HG03565 (cell line): ENCODE results near the gene KPNA2.
"Not testable (repeated sequence)": the region's sequence is repeated elsewhere in the genome, so short reads cannot be mapped to it uniquely, and the experiment has no call there.

Experiments used
- ATAC-seq: cut with Tn5 transposase; IDR thresholded peaks from one replicate; pipeline ENCODE4 v1.9.1; 2021; ENCODE audit warnings: mild to moderate bottlenecking, moderate library complexity; ENCODE audit not compliant: unreplicated experiment

The KPNA2 gene

DNA sequence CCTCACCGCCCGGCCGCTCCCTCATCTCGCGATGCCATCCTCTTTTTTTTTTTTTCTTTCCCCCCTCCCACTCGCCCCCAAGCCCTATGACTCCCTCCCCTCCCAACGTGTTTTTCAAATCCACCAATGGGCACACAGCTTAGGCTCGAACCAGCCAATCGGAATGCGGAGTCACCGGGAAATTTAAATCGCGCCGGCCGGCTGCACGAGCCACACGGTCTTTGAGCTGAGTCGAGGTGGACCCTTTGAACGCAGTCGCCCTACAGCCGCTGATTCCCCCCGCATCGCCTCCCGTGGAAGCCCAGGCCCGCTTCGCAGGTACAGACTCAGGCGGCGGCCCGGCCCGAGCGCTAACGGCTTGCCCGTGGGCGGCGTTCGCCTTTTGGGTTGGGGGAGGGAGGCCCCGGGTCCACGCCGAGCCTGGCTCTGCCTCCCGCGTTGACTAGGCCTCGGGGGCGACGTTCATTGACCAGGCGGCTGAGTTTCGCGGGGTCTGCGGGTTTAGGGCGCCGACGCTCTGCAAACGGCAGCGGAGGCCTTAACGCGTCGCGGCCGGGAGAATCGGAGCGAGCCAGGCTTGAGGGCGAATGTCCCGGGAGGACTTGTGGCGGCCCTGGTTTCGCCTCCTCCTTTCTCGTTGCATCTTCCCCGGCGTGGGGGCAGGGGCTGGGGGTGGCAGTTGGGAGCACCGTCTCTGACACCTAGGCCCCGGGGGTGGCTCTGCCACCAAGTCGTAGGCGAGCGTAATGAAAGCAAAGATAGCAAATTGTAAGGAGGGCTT, at the start of gene KPNA2:
TSS of gene KPNA2 (plus strand) at position 213 of the 781 bp plus-strand sequence. CDS start 1,398 bp downstream, outside the sequence.
- ATAC-seq: peak; percentile 83

DNA sequence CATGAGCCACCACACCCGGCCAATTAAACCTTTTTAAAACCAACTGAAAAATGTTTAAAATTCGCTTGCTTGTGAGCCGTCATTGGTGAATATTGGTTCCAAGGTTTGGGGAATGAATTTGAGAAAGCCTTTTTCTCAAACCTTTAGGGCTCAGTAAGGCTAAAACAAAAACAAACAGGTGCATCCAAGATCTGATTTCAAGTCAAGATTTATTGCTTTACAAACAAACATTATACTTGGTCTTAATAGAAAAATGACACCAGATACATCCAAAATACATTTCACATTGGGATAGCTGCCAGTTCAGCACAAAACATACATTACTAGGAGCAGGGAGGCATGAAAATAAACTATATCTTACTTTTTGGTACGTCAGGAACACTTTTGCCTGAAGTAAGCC, 44.6 kb upstream of the KPNA2 start:
- no peak for ATAC-seq

DNA sequence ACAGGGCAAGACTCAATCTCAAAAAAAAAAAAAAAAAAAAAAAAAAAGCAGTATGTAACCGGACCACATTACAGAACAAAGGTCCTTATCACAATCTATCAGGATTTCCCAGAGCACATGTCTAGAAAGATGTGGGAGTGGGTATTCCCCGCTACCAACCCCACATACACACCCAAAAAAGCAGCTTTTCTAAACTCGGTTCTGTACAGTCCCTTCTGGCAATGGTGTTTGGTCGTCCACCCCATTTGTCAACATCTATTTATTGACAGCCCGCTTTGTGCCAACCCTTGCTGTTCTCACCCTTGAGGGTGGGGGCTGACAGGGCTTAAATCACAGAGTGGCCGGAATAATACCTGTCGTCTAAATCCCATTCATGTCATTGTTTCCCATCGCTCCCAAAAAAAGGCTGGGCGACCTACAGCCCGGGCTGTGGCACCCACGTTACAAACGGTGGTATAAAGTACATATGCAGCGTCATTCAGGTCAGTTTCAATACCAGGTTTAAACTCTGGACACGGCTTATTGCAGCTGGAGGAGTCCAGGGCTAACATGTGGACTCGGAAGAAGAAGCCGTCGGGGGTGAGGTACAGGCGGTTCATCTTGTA, 42.9 kb upstream of the KPNA2 start:
- ATAC-seq: no peak

DNA sequence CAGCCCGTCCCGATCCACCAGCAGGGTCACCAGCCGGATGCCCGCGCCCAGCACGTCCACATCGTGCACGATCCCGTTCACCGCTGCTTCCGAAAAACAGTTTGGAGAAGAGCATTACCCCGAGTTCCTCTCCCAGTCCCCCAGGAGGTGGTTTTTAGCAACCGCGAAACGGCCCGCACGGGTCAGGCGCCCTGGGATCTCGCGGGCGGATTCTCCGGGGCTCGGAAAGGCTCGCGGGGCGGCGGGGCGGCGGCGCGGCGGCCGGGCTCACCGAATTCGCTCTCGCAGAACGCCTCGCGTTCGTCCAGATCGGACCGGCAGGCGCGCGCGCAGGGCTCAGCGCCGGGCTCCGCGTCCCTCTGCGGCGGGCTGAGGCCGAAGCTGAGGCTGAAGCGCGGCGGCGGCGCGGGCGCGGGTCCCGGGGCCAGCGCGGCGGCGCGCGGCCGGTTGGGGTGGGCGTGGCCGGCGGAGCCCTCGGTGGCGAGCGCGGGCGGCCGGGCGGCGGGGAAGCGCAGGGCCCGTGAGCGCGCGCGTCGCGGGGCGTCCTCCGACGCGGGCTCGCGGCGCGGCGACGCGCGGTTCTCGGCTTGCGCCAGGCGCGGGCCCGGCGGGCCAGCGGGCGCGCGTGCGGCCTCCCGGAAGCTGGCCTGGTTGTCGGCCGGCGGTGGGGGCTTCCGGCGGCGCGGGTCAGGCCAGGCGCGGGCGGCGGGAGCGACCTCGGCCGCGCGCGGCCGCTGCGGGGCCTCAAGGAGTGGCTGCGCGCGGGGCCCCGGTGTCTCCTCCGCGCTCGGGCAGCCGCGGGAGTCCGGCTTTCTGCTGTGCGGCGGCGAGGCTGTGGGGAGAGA, 42.2 kb upstream of the KPNA2 start:
- peak; percentile 70 for ATAC-seq

DNA sequence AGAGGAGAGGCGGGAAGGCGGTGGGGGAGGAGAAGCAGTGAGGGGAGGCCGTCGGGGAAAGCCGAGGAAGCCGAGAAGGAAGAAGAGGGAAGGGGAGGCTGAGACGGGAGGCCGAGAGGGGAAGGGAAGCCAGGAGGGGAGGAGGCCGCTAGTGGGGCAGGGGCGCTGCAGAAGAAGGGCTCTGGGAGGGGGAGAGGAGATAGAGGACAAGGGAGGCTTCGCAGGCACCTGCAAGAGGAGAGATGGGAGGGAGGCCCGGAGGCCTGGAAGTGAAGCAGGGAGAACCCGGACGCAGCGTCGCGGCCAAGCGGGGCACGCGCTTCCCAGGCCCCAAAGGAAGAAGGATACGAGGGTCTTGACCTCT, 41.6 kb upstream of the KPNA2 start:
- ATAC-seq: no peak

DNA sequence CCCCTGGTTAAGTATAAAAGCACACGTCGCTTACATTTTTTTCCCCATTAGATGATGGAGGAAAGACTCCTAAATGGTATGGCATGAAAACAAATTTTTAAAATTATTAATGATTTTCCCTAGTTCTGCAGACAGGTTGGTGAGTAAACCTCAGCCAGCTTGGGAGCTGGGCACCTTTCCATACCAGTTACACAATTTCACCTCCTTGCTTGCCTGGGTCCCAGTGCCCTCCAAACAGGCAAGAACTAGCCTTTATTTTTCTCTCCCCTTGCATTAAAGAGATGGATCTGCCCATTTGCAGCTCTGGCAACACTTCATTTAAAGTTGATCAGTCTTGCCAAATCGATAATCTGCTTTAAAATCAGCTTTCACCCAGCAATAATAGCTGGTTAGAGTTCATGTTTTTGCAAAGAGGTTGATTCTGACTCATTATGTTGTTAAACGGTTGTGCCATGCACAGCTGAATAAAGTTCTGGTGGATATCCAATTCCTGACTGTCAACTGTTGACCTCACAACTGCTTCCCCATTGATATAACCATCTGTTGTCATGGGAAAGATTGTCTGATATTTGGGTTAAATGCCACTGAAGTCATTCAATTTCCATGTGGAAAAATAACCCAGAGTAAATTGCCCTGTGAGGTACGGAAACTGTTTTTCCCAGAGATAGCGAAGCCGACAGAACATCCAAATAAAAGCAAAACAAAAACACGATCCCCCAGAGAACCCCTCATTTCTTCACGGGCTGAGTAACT, 40.5 kb upstream of the KPNA2 start:
- no peak for ATAC-seq

DNA sequence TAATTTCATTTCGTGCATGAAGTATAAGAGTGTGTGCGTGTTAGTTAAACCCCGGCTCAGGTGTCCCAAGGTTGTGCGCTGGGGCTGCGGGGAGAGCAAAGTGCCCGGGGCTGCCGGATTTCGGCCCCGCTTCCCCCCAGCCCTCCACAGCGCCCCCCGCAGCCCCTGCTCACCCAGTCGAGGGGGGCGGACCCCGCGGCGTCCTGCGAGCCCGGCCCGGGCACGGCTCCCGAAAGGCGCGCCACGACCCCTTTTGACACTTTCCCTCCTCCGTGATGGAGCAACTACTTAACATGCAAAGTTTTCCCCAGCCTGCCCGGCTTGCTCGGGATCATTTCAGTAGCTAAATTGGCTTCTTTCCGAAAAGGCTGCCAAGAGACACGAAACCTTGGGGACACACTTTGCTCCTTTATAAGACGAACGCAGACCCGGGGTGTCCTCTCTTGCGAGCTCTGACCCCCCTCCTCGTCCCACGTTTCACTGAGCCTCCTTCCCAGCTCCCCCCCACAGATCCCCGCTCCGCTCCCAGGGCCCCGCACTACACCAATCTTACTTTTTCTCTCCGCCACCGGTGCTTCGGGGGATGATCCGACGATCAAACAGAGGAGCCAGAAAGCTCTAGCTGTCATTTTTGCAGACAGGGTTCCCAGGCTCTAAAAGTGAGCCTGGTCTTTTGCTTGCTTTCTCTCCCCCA, 39.8 kb upstream of the KPNA2 start:
- no peak for ATAC-seq

DNA sequence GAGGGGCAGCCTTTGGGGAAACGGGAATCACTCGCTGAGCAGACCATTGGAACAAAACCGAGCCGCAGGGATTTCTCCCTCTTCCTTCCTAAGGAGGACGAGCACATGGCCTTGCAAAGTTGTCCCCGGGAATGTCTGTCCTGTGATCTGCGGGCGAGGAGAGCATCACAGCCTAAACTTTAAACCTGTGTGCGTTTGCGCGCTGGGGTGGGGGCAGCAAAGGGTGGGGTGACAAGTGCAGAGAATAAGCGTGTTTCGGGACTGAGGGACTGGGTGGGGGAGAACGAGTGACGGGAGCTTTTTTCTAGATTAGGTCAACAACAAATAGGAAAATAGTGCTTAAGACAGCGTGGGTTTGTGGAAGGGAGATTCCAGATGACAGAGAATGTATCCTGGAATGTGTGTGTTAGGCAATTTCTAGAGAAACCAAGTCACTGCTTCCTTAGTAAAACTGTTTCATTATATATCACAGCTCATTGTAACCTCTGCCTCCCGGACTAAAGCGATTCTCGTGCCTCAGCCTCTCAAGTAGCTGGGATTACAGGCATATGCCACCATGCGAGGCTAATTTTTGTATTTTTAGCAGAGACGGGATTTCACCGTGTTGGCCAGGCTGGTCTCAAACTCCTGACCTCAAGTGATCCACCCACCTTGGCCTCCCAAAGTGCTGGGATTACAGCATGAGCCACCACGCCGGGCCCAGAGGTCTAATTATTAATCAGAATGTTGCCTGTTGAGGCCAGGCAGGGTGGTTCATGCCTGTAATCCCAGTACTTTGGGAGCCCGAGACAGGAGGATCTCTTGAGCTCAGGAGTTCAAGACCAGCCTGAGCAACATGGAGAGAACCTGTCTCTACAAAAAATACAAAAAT, 39.0 kb upstream of the KPNA2 start, which contains the start of gene C17orf58:
TSS of gene C17orf58 (minus strand) at position 169 of the 871 bp plus-strand sequence. CDS start 271 bp downstream, outside the sequence.
- not testable (repeated sequence) for ATAC-seq

DNA sequence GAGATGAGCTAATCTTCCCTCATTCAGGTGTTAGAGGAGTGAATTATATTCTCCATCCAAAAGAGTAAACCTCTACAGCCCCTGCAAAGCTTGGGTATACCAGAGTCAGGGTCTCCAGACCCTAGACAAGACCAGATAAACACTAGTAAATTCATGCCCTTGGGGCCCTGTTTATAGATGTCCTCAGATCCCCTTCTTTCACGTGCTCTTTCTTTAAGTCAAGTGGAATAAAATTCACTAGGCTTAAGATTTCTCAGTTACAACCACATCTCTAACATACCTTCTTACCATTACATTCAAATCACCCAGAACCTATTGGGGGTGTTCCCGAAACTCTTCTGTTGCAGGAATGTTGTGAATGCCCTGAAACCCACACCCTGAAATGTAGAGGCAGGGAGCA, 37.1 kb upstream of the KPNA2 start:
- no peak for ATAC-seq

DNA sequence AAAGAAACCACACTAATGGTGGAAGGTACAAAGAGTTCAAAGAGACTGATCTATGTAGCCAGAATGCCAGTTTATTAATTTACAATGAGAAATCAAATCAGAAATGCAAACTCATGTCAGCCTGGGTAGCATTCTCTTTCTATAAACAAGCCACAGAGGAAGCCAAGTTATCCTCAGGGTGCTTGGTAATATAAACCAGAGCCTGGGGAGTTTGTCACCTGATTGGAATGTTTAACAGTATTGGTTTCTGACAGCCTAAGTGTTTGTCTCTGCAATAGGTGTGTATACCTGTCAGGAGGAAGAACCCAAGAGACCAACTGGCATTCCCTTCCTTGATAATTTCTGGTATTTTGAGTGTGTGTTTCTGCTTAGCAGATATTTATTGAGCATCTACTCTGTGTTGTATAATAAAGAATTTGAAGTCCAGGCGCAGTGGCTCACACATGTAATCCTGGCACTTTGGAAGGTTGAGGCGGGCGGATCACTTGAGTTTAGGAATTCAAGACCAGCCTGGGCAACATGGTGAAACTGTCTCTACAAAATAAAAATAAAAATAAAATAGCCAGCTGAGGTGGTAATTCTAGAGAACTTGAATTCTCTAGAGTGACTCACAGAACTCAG, 36.1 kb upstream of the KPNA2 start:
- ATAC-seq: no peak

DNA sequence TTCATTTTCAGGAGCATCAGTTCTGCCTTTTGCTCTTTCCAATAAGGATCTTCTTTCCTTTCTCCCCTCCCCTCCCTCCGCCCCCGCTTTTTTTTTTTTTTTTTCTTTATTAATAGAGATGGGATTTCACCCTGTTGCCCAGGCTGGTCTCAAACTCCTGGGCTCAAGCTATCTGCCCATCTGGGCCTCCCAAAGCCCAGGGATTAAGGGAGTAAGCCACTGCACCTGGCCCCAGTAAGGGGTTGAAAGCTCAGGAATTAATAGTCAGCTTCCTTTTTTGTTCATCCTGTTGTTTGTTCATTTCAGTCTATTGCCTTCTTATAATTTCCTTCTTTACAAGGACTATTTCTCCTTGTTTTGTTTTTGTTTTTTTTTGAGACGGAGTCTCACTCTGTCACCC, 31.3 kb upstream of the KPNA2 start:
- no peak for ATAC-seq

DNA sequence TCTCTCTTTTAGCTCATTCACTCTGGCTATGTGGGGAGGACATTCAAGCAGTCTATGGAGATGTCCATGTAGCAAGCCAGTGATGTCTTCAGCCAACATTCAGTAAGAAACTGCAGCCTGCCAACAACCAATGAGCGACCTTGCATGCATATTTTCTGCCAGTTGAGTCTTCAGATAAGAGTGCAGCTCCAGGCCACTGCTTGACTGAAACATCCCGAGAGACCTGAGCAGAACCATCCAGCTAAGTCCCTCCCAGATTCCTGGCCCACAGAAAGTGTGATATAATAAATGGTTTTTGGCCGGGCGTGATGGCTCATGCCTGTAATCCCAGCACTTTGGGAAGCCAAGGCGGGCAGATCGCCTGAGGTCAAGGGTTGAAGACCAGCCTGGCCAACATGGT, 28.7 kb upstream of the KPNA2 start:
- ATAC-seq: no peak

DNA sequence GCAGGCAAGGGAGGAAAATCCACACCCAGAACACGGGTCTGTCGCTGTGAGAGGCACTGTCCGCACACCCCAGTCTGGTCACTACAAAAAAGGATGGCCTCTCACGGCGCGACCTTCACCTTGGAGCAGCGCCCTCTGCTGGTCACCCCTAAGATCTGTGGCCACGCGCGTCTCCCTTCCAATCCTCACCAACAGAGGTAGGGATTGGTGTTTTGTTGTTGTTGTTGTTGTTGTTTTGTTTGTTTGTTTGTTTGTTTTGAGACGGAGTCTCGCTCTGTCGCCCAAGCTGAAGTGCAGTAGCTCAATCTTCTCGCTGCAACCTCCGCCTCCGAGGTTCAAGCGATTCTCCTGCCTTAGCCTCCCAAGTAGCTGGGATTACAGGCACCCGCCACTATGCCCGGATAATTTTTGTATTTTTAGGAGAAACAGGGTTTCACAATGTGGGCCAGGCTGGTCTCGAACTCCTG, 24.3 kb upstream of the KPNA2 start:
- no peak for ATAC-seq

DNA sequence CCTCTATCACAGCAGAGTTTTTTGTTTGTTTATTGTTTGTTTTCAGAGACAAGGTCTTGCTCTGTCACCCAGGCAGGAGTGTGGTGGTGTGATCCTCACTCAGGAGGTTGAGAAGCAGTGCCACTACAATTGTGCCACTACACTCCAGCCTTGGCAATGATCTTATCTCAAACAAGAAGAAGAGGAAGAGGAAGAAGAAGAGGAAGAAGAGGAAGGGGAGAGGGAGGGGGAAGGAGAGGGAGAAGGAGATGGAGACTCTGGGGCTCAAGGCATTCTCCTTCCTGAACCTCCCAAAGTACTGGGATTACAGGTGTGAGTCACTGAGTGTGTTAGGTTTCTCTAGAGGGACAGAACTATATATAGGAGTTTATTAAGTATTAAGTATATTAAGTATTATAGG, 22.1 kb upstream of the KPNA2 start:
- no peak for ATAC-seq

DNA sequence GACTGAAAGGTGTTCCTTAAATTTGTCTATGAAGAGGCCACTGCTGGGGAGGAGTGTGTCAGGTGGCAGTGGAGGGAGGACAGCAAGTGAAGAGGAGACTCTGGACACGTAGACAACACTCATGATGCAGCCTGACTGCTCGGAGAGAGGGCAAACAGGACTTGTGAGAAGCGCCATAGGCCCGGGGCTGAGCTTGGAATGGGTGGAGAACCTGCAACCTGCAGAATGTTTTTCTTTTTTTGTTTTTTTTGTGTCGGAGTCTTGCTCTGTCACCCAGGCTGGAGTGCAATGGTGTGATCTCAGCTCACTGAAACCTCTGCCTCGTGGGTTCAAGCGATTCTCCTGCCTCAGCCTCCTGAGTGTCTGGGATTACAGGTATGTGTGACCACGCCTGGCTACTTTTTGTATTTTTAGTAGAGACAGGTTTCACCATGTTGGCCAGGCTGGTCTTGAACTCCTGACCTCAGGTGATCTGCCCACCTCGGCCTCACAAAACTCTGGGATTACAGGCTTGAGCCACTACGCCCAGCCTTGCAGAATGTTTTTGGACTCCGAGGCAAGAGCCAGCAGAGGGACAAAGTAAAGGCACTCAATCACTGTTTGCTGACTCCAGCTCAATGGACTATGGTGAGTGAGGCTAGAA, 20.3 kb upstream of the KPNA2 start:
- ATAC-seq: no peak

DNA sequence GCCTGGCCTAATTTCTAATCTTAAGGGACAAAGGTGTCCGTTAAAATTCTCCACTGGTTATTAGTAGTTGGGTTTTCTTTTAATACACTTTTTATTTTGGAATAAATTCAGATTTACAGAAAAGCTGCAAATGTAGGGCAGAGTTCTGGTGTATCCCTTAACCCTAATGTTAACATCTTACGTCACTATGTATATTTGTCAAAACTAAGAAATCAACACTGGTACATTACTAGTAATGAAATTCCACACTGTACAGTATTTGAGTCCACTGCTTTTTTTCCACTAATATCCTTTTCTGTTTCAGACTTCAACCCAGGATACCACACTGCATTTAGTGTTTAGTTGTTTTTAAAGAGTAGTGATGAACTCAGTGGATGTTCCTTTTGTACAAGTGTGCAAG, 18.7 kb upstream of the KPNA2 start:
- no peak for ATAC-seq

DNA sequence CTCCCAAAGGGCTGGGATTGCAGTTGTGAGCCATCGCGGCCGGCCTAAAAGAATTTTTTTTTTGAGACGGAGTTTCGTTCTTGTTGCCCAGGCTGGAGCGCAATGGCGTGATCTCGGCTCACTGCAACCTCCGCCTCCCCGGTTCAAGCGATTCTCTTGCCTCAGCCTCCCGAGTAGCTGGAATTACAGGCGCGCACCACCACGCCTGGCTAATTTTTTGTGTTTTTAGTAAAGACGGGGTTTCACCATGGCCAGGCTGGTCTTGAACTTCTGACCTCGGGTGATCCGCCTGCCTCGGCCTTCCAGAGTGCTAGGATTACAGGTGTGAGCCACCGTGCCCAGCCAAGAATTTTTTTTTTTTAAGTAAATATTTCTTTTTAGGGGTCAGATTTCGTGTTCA, 17.0 kb upstream of the KPNA2 start:
- not testable (repeated sequence) for ATAC-seq

DNA sequence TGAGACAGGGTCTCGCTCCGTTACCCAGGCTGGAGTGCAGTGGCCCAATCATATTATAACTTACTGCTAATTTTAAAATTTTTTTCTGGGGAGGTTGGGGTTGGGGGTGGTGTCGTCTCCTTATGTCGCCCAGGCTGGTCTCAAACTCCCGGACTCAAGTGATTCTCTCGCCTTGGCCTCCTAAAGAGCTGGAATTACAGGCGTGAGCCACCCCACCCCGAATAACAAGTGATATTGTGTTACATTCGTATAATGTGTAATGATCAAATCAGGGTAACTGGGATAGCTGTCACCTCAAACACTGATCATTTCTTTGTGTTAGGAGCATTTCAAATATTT, 16.2 kb upstream of the KPNA2 start:
- ATAC-seq: no peak
